Suprapubic skin (tissue), 4 donors: ENCODE data around the gene C15orf61.

ENCODE experiments used
- CTCF ChIP-seq, 2 donors: fragments of 200-600 bp in 1 of 2; fragments of 450-650 bp in 1 of 2; sonication (generic) in 1 of 2; IDR thresholded peaks; one replicate each; pipeline ENCODE4 v1.5.1; 2016 to 2019; ENCODE audit warnings: antibody characterized with exemption in 2 of 2, mild to moderate bottlenecking in 1 of 2, moderate library complexity in 1 of 2
- EP300 ChIP-seq: sonication (generic); formaldehyde crosslinking; IDR thresholded peaks from one replicate; pipeline ENCODE4 v1.6.1; 2017; ENCODE audit warnings: antibody characterized with exemption
- POLR2A ChIP-seq, 2 donors: fragments of 450-650 bp; IDR thresholded peaks; one replicate each; pipeline ENCODE4 v1.6.1; 2017; ENCODE audit warnings: antibody characterized with exemption in 2 of 2, mild to moderate bottlenecking in 2 of 2, moderate library complexity in 2 of 2
- POLR2AphosphoS5 ChIP-seq, 3 donors: sonication (generic); formaldehyde crosslinking; IDR thresholded peaks; one replicate each; pipeline ENCODE4 v1.6.1; 2017; ENCODE audit warnings: antibody characterized with exemption in 3 of 3

- TF ChIP-seq CTCF (IDR thresholded peaks at IDR 0.05) (no peak), POLR2A (IDR thresholded peaks at IDR 0.05) (no peak), POLR2AphosphoS5 (IDR thresholded peaks at IDR 0.05) (no peak), EP300 (no peak)
Observed at GRCh38 chr15:67521783-67522568, 1.0 kb downstream of the C15orf61 start.
